ENCODE measurements around the gene HOXC9.

The HOXC9 gene

GRCh38 chr12:53983950-53984572, 15.9 kb upstream of the HOXC9 start:
- TF ChIP-seq ZFX (IDR thresholded peaks at IDR 0.05; ENCODE audit: borderline replicate concordance), result no peak
- TF ChIP-seq CTCF (IDR thresholded peaks at IDR 0.05), result no peak
- peak overlapping the region; percentile 84 for H3K27ac ChIP-seq

- no peak for TF ChIP-seq ZFX (IDR thresholded peaks at IDR 0.05; ENCODE audit: borderline replicate concordance)
- TF ChIP-seq CTCF (IDR thresholded peaks at IDR 0.05), result peak; percentile 90
- peak within 1 kb of the TSS; percentile 84 for H3K27ac ChIP-seq
Measured at GRCh38 chr12:53984901-53985691, 14.9 kb upstream of the HOXC9 start, which contains the start of gene HOXC10. Gene HOXC10, plus strand, starts transcription at chr12:53985146. Its CDS starts 114 bp downstream, at chr12:53985260.

GRCh38 chr12:53985692-53985993, 14.3 kb upstream of the HOXC9 start:
- peak overlapping the region; percentile 84 for H3K27ac ChIP-seq
- TF ChIP-seq ZFX (IDR thresholded peaks at IDR 0.05; ENCODE audit: borderline replicate concordance), result no peak

- peak overlapping the region; percentile 84 for H3K27ac ChIP-seq
- TF ChIP-seq ZFX (IDR thresholded peaks at IDR 0.05; ENCODE audit: borderline replicate concordance) (no peak), CTCF (IDR thresholded peaks at IDR 0.05) (no peak)
Measured at GRCh38 chr12:53985994-53986685, 13.8 kb upstream of the HOXC9 start.

GRCh38 chr12:53986686-53987483, 13.1 kb upstream of the HOXC9 start:
- no peak for TF ChIP-seq CTCF (IDR thresholded peaks at IDR 0.05)
- no peak for TF ChIP-seq ZFX (IDR thresholded peaks at IDR 0.05; ENCODE audit: borderline replicate concordance)
- H3K27ac ChIP-seq, result peak overlapping the region; percentile 84

GRCh38 chr12:53987787-53988230, 12.2 kb upstream of the HOXC9 start:
- H3K27ac ChIP-seq, result peak overlapping the region; percentile 14; the same call in 1 of the 2 replicates
- TF ChIP-seq ZFX (IDR thresholded peaks at IDR 0.05; ENCODE audit: borderline replicate concordance), result no peak
- no peak for TF ChIP-seq CTCF (IDR thresholded peaks at IDR 0.05)

All from 22Rv1 (cell line).